GM21737 (cell line): ENCODE data around the gene SPAG5.
A peak's percentile ranks its signal among the peaks of the same experiment; 100 is the strongest.
"Not testable (repeated sequence)": the region's sequence is repeated elsewhere in the genome, so short reads cannot be mapped to it uniquely, and the experiment has no call there.

Source experiments
- ATAC-seq: cut with Tn5 transposase; IDR thresholded peaks from one replicate; pipeline ENCODE4 v1.9.1; 2021; ENCODE audit warnings: mild to moderate bottlenecking, moderate library complexity; ENCODE audit not compliant: unreplicated experiment

SPAG5 gene

GRCh38 chr17:28610376-28610775 lies 11.6 kb upstream of the SPAG5 start:
- no peak for ATAC-seq

DNA sequence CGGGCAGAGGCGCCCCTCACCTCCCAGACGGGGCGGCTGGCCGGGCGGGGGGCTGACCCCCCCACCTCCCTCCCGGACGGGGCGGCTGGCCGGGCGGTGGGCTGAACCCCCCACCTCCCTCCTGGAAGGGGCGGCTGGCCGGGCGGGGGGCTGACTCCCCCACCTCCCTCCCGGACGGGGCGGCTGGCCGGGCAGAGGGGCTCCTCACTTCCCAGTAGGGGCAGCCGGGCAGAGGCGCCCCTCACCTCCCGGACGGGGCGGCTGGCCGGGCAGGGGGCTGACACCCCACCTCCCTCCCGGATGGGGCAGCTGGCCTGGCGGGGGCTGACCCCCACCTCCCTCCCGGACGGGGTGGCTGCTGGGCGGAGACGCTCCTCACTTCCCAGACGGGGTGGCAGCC lies 5.2 kb upstream of the SPAG5 start:
- not testable (repeated sequence) for ATAC-seq

DNA sequence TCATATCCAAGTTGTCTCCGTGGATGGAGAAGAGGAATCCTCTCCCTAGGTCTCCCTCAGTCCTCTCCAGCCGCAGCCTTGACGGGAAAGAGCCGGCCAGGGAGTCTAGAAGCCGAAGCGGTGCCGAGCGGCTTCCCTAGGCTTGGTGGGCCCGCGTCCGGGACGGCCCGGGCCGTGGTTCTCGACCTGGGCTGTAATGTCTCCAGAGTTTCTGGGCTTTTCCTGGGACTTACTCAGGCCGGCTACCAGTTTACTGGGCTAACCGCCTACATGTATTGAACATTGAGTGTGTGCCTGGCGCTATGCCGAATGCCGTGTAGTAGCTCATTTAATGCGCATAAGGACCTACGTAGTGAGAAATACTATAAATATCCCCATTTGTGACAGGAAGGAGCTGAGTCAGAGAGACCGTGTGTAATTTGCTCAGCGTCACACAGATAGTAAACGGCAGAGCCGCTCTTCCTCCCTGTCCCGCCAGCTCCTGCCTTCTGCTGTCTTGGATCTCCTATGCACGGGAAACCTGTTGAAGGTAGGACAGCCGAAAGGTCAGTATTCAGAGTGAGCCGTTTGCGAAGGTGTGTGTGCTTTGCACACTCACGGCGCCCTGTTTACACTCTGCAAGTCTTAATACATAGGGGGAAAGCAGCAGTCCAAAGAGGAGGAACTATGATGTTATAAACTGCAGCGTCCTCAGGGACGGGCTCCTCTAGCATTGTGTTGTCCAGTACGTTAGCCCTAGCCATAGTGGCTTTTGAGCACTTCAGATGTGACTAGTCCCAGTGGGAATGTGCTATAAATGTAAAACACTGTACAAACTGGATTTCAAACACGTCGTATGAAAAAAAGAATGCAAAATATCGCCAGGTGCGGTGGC lies 723 bp upstream of the SPAG5 start:
- ATAC-seq: peak; percentile 36

- ATAC-seq: no peak
Measured at GRCh38 chr17:28598389-28598788, 436 bp downstream of the SPAG5 start.

GRCh38 chr17:28597606-28598383 lies 1.0 kb downstream of the SPAG5 start:
- ATAC-seq: no peak

DNA sequence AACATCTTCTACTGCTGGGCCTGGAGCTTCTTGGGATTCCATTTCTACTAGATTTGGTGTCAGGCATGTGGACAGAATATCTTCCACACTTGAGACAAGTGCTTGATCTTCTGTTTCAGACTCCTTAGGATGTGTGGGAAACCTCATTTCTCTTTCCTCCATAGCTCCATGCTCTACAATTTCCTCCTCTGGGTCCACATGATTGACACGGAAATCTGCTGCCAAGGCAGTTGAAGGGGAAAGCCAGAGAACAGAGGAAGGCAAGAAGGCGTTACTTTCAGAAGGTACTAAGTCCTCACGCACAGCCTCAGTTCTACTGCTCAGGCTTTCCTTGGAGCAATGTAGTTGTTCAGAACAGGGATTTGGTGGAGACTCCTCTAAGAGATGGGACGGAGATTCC lies 6.6 kb downstream of the SPAG5 start:
- ATAC-seq: no peak

GRCh38 chr17:28585851-28586250 lies 13.0 kb downstream of the SPAG5 start:
- ATAC-seq: no peak

DNA sequence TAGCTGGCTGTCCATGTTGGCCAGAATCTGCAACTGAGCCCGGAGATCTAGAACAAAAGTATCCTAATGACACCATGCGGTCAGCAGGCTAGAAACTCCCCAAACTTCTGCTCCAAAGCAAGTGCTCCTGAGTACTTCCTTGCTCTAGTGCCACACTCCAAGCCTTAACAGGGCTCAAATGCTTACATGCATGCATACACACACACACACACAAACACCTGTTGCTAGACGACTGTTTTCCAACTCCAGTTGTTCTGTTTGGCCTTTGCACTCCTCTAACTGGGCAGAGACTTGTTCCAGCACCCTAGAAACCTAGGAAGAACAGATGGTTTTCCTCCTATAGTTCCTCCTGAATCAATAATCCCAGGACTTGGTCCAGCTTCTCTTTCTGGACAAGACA lies 14.4 kb downstream of the SPAG5 start:
- no peak for ATAC-seq

GRCh38 chr17:28582513-28582912 lies 16.3 kb downstream of the SPAG5 start:
- ATAC-seq: no peak

- ATAC-seq: no peak
Measured at GRCh38 chr17:28580959-28581358, 17.9 kb downstream of the SPAG5 start.

GRCh38 chr17:28579526-28579925 lies 19.3 kb downstream of the SPAG5 start:
- no peak for ATAC-seq

- no peak for ATAC-seq
Measured at GRCh38 chr17:28578246-28579195, 20.3 kb downstream of the SPAG5 start.

DNA sequence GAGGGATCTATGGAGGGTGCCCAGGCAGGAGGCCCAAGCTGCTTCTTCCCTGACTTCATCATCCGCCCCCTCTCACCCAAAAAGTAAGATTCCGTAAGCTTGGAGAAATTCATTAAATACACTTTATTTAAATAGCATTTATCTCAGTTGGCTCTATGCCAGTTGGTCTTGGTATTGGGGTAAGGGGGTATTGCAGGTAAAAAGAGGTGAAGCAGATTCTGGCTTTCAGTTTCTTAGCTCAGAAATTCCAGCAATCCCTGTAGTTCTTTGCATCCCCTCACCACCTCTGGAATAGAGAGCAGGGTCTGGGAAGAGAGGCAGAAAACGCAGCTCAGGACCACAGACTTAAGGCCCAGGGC lies 21.4 kb downstream of the SPAG5 start:
- no peak for ATAC-seq

DNA sequence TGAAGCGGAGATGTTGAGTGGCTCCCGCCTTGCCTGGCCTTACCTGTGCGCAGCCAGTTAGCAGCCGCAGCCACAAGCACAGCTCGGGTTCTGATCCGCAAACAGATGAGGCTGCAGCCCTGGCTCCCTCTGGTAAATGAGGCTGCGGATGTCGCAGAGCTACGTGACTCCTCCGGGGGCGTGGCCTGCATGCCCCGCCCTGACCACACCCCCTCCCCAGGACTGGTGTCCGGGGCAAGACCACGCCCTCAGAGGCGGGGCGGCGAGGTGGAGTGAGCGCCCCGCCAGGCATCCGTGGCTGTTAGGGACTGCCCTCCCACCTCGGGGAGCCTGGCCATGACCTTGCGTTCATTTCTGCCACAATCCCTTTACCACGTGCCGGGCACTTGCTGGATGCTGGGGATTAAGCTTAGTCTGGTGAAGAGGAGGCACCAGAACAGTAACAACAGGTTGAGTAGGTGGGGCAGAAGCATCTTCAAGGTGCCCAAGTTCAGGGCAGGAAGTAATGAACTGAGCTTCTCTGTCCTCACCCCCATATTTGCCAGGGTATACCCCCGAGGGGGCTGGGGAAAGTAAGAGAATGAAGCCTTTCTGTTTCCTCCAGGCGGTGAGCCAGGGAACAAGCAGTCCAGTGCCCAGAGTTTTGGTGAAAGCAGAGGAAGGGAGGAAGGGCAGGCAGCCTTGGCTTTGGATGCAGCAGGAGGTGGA lies 21.9 kb downstream of the SPAG5 start, which contains the start of gene ALDOC:
ALDOC (minus strand) TSS at position 138 of the 708 bp plus-strand sequence. CDS start 1,363 bp downstream, outside the sequence.
- peak; percentile 78 for ATAC-seq

GRCh38 chr17:28576016-28576415 lies 22.8 kb downstream of the SPAG5 start:
- ATAC-seq: not testable (repeated sequence)

DNA sequence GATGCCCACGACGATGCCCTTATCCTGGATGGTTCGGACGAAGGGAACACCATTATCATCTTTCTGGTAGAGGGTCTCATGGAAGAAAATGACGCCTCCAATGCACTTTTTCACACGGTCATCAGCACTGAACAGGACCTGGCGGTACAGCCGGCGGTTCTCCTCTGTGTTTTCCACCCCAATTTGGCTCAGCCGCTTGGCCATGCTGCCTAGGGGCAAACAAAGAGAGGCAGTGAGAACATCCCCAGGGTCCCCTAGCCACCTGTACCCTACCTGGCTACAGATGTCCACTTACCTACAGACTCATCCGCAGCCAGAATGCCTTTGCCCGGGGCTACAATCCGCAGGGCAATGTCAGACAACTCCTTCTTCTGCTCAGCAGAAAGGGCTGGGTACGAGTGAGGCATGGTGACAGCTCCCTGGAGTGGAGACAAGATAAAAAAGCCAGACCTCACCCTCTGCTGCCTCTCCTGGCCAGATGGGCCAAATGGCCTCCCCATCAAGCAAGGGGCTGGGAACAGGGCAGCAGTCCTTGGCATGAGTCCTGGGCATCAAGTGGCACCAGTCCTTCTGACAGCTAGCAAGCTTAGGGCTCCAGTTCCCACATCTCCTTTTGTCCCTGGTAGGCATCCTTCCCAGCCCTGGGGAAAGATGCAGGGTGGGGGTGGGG lies 23.6 kb downstream of the SPAG5 start:
- ATAC-seq: no peak

DNA sequence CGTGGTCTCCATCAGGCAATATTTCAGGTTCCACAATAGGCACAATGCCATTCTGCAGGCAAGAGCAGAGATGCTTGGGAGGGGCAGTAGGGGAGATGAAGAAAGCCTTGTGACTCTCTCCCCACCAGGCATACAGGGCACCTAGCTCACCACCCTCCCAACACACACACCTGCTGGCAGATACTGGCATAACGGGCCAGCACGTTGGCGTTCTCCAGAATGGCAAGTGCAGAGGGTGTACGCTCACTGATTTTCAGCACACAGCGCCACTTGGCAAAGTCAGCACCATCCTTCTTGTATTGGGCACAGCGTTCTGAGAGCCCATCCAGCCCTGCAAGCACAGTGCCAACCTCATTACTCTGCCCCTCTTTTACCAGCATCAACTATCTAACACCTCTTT lies 24.3 kb downstream of the SPAG5 start:
- no peak for ATAC-seq

DNA sequence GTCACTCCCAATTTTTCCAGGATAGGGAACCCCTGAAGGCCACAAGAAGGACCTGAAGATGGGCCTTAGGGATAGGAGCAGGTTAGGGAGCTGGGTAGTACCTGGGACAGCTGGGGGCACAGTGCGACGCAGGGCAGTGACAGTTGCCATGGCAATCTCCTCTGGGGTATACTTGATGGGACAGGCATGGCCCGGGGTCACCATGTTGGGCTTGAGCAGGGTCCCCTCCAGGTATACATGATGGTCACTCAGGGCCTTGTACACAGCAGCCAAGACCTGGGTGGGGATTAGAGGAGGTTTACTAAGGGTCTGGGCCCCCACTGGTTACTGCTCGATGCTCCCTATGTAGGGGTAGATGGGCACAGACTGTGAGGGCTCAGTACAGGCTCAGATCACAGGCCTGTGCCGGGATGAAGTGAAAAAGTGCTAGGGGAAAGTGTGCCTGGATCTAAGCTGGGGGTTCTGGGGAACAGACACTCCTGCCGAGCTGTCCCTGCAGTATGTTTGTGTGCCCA lies 24.8 kb downstream of the SPAG5 start:
- no peak for ATAC-seq

DNA sequence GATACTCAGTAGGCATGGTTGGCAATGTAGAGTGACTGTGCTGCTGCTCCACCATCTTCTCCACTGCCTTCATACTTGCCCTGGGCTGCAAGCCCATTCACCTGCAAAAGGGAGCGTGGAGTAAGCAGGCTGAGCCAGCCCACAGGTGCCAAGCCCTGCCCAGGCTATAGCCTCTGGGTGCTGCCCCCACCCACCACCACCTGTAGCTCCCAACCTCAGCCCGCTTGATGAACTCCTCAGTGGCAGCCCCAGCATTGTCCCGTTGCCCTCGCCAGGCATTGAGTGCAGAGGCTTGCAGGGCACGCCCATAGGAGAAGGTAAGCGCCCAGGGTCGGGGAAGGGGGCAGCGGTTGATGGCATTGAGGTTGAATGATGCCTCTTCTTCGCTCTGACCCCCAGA lies 25.3 kb downstream of the SPAG5 start:
- no peak for ATAC-seq

DNA sequence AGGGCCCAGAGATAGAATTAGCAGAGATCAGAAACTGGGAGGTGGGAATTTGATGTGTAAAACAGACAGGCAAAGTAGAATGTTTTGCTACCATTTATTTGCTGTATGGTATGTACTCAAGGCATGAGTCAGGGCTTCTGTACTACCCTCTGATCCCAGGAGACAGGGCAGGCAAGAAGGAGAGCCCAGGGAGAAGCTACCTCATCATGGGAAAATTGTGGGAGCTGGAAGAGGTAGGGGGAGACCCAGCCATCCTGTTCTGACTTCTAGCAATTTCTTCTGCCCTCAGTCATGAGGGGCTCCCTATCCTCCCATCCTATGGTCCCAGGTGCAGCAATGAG lies 25.8 kb downstream of the SPAG5 start:
- ATAC-seq: no peak
